Tibial artery (tissue), 4 donors: ENCODE measurements around the gene PTPRN2.

ENCODE experiments used
- DNase-seq, 2 donors: peaks; one replicate each; pipeline ENCODE4 v3.0.0-alpha.2; 2019
- H3K27ac ChIP-seq, 2 donors: fragments of 200-600 bp; sonication (generic) in 1 of 2; 1 replicate in 1 of 2; 2 replicates in 1 of 2; pipeline ENCODE4 v1.5.1; 2018 to 2019; ENCODE audit warnings: mild to moderate bottlenecking in 1 of 2
- H3K27me3 ChIP-seq, 2 donors: fragments of 200-600 bp; sonication (generic) in 1 of 2; one replicate each; pipeline versions ENCODE4 v1.5.1 to v1.6.0; 2016 to 2019
- H3K36me3 ChIP-seq, 3 donors: fragments of 200-600 bp; sonication (generic) in 2 of 3; one replicate each; pipeline ENCODE4 v1.5.1; 2016 to 2019; ENCODE audit warnings: mild to moderate bottlenecking in 2 of 3
- H3K4me1 ChIP-seq, 4 donors: fragments of 200-600 bp; sonication (generic) in 2 of 4; 1 replicate in 3 of 4; 2 replicates in 1 of 4; pipeline ENCODE4 v1.5.1; 2016 to 2019
- H3K4me3 ChIP-seq, 2 donors: fragments of 200-600 bp; sonication (generic) in 1 of 2; 1 replicate in 1 of 2; 2 replicates in 1 of 2; pipeline ENCODE4 v1.5.1; 2018 to 2019; ENCODE audit warnings: mild to moderate bottlenecking in 2 of 2
- H3K9me3 ChIP-seq, 3 donors: fragments of 200-600 bp; sonication (generic) in 1 of 3; one replicate each; pipeline ENCODE4 v1.5.1; 2016 to 2019
- intact Hi-C: fragments of 100-400 bp; cut with DNase I; formaldehyde crosslinking; loops from one replicate; pipeline ENCODE4 v1.15.0; 2023; ENCODE audit warnings: low total_unique reads
- TF ChIP-seq, protein P1 (sequence below), 2 experiments: fragments of 200-600 bp in 1 of 2; fragments of 450-650 bp in 1 of 2; IDR thresholded peaks; one replicate each; pipeline ENCODE4 v1.5.1; 2017 to 2019; ENCODE audit warnings: antibody characterized with exemption in 2 of 2, mild to moderate bottlenecking in 1 of 2, moderate library complexity in 1 of 2

Gene PTPRN2

DNA sequence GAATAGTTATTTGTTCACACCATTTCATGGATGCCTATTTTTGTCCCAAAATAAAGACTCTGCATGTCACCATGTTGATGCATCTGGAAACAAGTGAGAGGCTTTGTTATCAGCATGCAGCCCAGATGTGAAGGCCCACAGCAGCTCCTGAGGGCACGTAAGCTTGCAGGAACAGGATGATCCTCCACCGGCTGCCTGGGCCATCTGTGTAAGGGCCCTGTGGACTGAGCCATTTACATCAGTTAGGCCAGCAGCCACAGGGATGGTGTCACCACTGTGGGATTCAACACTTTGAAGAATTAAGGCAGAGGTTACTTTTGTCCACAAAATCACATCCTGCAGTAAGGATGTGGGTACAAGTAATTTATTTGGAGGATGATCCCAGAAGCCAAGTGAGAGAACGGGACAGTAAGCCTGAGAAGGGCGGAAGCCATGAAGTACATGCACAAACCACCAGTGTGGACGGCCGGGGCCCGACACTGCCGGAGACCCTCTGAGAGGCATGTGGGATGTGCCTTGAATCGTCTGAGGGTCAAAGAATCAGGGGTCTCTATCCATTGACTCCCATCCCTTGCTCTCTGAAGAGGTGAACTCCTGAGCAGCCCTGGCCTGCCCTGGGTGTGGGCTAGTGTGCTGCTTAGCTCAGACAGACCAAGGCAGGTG lies 641.1 kb downstream of the PTPRN2 start:
- H3K9me3 ChIP-seq: peaks cover 3 to 34% (median 31%) of the 10 kb centered on the region in 3 donors
- DNase-seq: no peak
- TF ChIP-seq, protein P1, sequence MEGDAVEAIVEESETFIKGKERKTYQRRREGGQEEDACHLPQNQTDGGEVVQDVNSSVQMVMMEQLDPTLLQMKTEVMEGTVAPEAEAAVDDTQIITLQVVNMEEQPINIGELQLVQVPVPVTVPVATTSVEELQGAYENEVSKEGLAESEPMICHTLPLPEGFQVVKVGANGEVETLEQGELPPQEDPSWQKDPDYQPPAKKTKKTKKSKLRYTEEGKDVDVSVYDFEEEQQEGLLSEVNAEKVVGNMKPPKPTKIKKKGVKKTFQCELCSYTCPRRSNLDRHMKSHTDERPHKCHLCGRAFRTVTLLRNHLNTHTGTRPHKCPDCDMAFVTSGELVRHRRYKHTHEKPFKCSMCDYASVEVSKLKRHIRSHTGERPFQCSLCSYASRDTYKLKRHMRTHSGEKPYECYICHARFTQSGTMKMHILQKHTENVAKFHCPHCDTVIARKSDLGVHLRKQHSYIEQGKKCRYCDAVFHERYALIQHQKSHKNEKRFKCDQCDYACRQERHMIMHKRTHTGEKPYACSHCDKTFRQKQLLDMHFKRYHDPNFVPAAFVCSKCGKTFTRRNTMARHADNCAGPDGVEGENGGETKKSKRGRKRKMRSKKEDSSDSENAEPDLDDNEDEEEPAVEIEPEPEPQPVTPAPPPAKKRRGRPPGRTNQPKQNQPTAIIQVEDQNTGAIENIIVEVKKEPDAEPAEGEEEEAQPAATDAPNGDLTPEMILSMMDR (IDR thresholded peaks at IDR 0.05): no peak
- H3K4me3 ChIP-seq: no peak overlapping the region
- no peaks in the 10 kb centered on the region for H3K4me1 ChIP-seq
- no peak overlapping the region for H3K27ac ChIP-seq
- no peaks in the 10 kb centered on the region for H3K36me3 ChIP-seq
- peaks cover 0 to 5% of the 10 kb centered on the region in 2 donors for H3K27me3 ChIP-seq
- intact Hi-C loops: no loop called here

DNA sequence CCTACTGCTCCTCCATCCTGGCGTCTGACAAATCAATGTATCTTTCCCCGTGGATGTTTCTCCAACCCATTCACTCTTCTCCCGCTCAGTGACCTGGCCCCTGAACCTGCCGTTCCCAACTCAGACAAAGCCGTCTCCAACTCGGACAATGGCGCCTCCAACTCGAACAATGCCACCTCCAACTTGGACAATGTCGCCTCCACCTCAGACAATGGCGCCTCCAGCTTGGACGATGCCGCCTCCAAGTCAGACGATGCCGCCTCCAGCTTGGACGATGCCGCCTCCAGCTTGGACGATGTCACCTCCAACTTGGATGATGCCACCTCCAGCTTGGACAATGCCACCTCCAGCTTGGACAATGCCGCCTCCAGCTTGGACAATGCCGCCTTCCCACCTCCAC lies 642.2 kb downstream of the PTPRN2 start:
- Histone ChIP-seq H3K36me3 (no peaks in the 10 kb centered on the region), H3K27ac (no peak overlapping the region), H3K4me1 (no peaks in the 10 kb centered on the region), H3K9me3 (peaks cover 3 to 34% (median 25%) of the 10 kb centered on the region in 3 donors), H3K27me3 (peaks cover 0 to 5% of the 10 kb centered on the region in 2 donors), H3K4me3 (no peak overlapping the region)
- no peak for DNase-seq
- intact Hi-C loops: no loop called here
- TF ChIP-seq, protein P1 (IDR thresholded peaks at IDR 0.05): no peak

- Histone ChIP-seq H3K27me3 (peaks cover 0 to 5% of the 10 kb centered on the region in 2 donors), H3K36me3 (no peaks in the 10 kb centered on the region), H3K27ac (no peak overlapping the region), H3K9me3 (peaks cover 3 to 29% (median 22%) of the 10 kb centered on the region in 3 donors), H3K4me1 (no peaks in the 10 kb centered on the region), H3K4me3 (no peak overlapping the region)
- TF ChIP-seq, protein P1 (IDR thresholded peaks at IDR 0.05): no peak
- DNase-seq: no peak
- intact Hi-C loops: no loop called here
Measured at GRCh38 chr7:157944734-157945291, 642.8 kb downstream of the PTPRN2 start.

DNA sequence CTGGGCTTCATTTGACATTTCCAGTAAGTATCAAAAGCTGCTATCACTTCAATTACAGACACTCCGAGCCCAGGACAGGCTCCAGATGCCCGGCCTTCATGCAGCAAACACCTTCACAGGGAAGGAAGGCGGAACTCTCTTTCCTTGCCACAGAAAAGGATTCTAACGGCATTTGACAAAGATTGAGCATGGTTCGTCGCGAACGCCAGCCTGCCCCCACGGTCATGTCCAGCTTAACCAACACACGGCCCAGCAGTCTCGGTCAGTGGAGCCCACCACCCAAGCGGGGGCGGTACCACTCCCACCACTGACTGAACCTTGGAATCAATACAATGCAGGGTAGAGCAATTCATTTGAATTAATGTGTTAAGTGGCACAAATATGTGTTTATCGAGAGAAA lies 643.6 kb downstream of the PTPRN2 start:
- peaks cover 3 to 24% (median 22%) of the 10 kb centered on the region in 3 donors for H3K9me3 ChIP-seq
- TF ChIP-seq, protein P1 (IDR thresholded peaks at IDR 0.05): no peak
- no peak overlapping the region for H3K4me3 ChIP-seq
- no peaks in the 10 kb centered on the region for H3K4me1 ChIP-seq
- intact Hi-C loops: no loop called here
- no peak for DNase-seq
- peaks cover 0 to 5% of the 10 kb centered on the region in 2 donors for H3K27me3 ChIP-seq
- H3K27ac ChIP-seq: no peak overlapping the region
- H3K36me3 ChIP-seq: no peaks in the 10 kb centered on the region

GRCh38 chr7:157943561-157943960 lies 644.1 kb downstream of the PTPRN2 start:
- Histone ChIP-seq H3K27me3 (peaks cover 0 to 5% of the 10 kb centered on the region in 2 donors), H3K27ac (no peak overlapping the region), H3K9me3 (peaks cover 3 to 22% (median 22%) of the 10 kb centered on the region in 3 donors), H3K4me3 (no peak overlapping the region), H3K36me3 (no peaks in the 10 kb centered on the region), H3K4me1 (no peaks in the 10 kb centered on the region)
- DNase-seq: no peak
- intact Hi-C loops: no loop called here
- TF ChIP-seq, protein P1 (IDR thresholded peaks at IDR 0.05): no peak
